CMK (cell line): ENCODE results near the gene AADAT.
"Not testable (repeated sequence)": the region's sequence is repeated elsewhere in the genome, so short reads cannot be mapped to it uniquely, and the experiment has no call there.

ENCODE experiments used
- DNase-seq: peaks from one replicate; pipeline ENCODE4 v3.0.0-alpha.2; 2010; ENCODE audit warnings: low read depth

Gene AADAT

GRCh38 chr4:170089668-170090351, at the start of gene AADAT:
TSS of gene AADAT (minus strand) at chr4:170089956. CDS start at chr4:170089690, 266 bp downstream.
- DNase-seq = peak; percentile 9

- DNase-seq = peak; percentile 42
Observed at GRCh38 chr4:170138580-170139194, 48.9 kb upstream of the AADAT start.

GRCh38 chr4:170137927-170138326, 48.2 kb upstream of the AADAT start:
- DNase-seq = no peak

- no peak for DNase-seq
Observed at GRCh38 chr4:170137466-170137865, 47.7 kb upstream of the AADAT start.

GRCh38 chr4:170134821-170135220, 45.1 kb upstream of the AADAT start:
- DNase-seq = no peak

- no peak for DNase-seq
Observed at GRCh38 chr4:170128219-170128804, 38.6 kb upstream of the AADAT start.

- no peak for DNase-seq
Observed at GRCh38 chr4:170127758-170128157, 38.0 kb upstream of the AADAT start.

GRCh38 chr4:170124406-170124805, 34.6 kb upstream of the AADAT start:
- no peak for DNase-seq

GRCh38 chr4:170122252-170122651, 32.5 kb upstream of the AADAT start:
- DNase-seq = no peak

- no peak for DNase-seq
Observed at GRCh38 chr4:170114636-170115035, 24.9 kb upstream of the AADAT start.

- DNase-seq = not testable (repeated sequence)
Observed at GRCh38 chr4:170114183-170114582, 24.4 kb upstream of the AADAT start.

- no peak for DNase-seq
Observed at GRCh38 chr4:170111546-170111945, 21.8 kb upstream of the AADAT start.

- DNase-seq = no peak
Observed at GRCh38 chr4:170111085-170111484, 21.3 kb upstream of the AADAT start.

- DNase-seq = no peak
Observed at GRCh38 chr4:170110285-170110672, 20.5 kb upstream of the AADAT start.

- DNase-seq = no peak
Observed at GRCh38 chr4:170109586-170110284, 20.0 kb upstream of the AADAT start.

GRCh38 chr4:170106900-170107299, 17.1 kb upstream of the AADAT start:
- DNase-seq = no peak

- no peak for DNase-seq
Observed at GRCh38 chr4:170102426-170102825, 12.7 kb upstream of the AADAT start.

GRCh38 chr4:170098171-170098570, 8.4 kb upstream of the AADAT start:
- DNase-seq = not testable (repeated sequence)

- DNase-seq = no peak
Observed at GRCh38 chr4:170097681-170098080, 7.9 kb upstream of the AADAT start.

- no peak for DNase-seq
Observed at GRCh38 chr4:170093973-170094535, 4.3 kb upstream of the AADAT start.

GRCh38 chr4:170091069-170091696, 1.4 kb upstream of the AADAT start:
- no peak for DNase-seq
